Fibroblast of the aortic adventitia (primary cell): Measurements from ENCODE around the gene GGPS1. TPM values are rescaled to one million over a fixed set of nuclear protein-coding genes. Genes with fewer than 3 reads are reported as not detected.
A peak's percentile ranks its signal among the peaks of the same experiment; 100 is the strongest.
"Not testable (repeated sequence)": the region's sequence is repeated elsewhere in the genome, so short reads cannot be mapped to it uniquely, and the experiment has no call there.

Source experiments
- DNase-seq: peaks from one replicate; pipeline ENCODE4 v3.0.0-alpha.2; 2010; ENCODE audit warnings: low read depth
- H3K4me3 ChIP-seq: 2 replicates; pipeline ENCODE4 v1.5.1; 2011; ENCODE audit warnings: low read depth, mild to moderate bottlenecking, control low read depth, low read length, moderate library complexity
- total RNA-seq: library from RNA; depleted of rRNA; stranded (reverse); fragments of >200 nt; gene quantifications from 2 replicates; pipeline ENCODE4 v1.2.3, GENCODE V29; 2012; ENCODE audit warnings: low replicate concordance
- TF ChIP-seq, protein P1 (sequence below): IDR thresholded peaks from 2 replicates; pipeline ENCODE4 v1.5.1; 2011; ENCODE audit warnings: mild to moderate bottlenecking, low read length, control low read depth, inconsistent platforms; ENCODE audit not compliant: insufficient read depth

GGPS1 gene
- total RNA-seq: 27.7 and 41.8 TPM in 2 replicates

DNA sequence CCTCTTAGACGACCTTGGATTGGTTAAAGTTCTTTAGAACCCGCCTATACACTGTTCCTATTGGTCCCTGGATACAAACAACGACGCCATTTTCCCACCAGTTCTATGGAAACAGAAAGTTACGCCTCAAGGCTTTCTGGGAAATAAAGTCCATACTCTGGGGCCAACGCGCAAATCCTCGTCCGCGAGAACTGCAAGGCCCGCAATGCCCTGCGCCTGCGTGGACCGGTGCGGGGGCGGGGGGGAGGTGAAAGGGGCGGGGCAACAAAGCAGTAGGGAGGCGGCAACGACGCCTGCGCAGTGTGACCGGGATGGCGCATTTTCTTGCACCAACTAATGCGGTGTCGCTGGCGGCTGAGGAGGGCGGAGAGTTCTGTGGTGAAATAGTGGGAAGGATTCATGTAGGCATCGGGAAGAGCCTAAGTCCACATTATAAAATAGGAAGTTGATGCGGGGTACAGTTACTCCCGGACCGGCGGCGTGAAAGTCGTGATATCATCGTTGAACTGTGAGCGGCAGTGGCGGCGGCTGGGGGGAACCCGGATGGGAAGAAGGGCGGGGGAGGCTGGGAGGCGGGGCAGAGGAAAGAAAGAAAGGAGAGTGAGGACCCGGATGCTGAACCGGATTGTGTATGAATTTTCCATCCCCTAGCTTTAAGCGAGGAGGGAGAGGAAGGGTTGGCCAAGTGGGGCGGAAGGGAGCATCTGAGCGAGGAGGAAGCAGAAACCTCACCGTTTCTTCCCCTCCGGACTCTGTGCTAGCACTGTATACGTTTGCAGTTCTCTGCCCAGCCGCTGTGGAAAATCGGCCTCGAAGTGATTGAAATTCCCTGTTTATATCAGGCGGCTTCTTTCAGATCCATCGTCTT lies at the start of gene GGPS1:
TSS of gene GGPS1 (plus strand) at position 300 of the 868 bp plus-strand sequence. CDS start 6,695 bp downstream, outside the sequence.
- peak; percentile 100 for DNase-seq
- H3K4me3 ChIP-seq: peak within 1 kb of the TSS; percentile 91
- TF ChIP-seq, protein P1, sequence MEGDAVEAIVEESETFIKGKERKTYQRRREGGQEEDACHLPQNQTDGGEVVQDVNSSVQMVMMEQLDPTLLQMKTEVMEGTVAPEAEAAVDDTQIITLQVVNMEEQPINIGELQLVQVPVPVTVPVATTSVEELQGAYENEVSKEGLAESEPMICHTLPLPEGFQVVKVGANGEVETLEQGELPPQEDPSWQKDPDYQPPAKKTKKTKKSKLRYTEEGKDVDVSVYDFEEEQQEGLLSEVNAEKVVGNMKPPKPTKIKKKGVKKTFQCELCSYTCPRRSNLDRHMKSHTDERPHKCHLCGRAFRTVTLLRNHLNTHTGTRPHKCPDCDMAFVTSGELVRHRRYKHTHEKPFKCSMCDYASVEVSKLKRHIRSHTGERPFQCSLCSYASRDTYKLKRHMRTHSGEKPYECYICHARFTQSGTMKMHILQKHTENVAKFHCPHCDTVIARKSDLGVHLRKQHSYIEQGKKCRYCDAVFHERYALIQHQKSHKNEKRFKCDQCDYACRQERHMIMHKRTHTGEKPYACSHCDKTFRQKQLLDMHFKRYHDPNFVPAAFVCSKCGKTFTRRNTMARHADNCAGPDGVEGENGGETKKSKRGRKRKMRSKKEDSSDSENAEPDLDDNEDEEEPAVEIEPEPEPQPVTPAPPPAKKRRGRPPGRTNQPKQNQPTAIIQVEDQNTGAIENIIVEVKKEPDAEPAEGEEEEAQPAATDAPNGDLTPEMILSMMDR: peak; percentile 26

- TF ChIP-seq, protein P1: no peak
- no peak overlapping the region for H3K4me3 ChIP-seq
- DNase-seq: no peak
Measured at GRCh38 chr1:235278915-235279292, 49.5 kb upstream of the GGPS1 start.

DNA sequence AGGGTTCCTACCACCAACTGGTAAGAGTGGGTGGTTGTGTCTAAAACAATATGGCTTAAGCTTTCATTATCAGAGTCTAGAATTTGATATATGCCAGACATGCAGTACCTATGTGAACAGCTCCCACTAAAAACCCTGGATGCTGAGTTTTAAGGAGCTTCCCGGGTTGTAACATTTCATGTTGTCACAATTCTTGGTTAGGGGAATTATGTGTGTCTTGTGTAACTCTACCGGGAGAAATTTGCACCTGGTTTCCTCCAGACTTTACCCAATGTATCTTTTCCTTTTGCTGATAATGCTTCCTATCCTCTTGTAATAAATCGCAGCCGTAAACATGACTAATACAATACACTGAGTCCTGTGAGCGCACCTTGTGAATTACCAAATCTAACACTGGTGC lies 48.7 kb upstream of the GGPS1 start:
- no peak for DNase-seq
- TF ChIP-seq, protein P1: no peak
- no peak overlapping the region for H3K4me3 ChIP-seq

GRCh38 chr1:235280467-235280866 lies 47.9 kb upstream of the GGPS1 start:
- no peak overlapping the region for H3K4me3 ChIP-seq
- TF ChIP-seq, protein P1: no peak
- DNase-seq: no peak

DNA sequence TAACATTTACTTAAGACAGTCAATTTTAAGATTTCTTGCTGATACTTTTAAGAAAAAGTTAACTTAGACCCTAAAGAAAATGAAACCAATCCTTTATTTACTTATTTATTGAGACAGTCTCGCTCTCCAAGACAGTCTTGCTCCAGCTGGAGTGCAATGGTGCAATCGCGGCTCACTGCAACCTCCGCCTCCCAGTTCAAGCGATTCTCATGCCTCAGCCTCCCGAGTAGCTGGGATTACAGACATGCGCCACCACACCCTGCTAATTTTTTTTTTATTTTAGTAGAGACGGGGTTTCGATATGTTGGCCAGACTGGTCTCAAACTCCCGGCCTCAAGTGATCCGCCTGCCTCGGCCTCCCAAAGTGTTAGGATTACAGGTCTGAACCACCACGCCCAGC lies 44.7 kb upstream of the GGPS1 start:
- not testable (repeated sequence) for H3K4me3 ChIP-seq, DNase-seq

DNA sequence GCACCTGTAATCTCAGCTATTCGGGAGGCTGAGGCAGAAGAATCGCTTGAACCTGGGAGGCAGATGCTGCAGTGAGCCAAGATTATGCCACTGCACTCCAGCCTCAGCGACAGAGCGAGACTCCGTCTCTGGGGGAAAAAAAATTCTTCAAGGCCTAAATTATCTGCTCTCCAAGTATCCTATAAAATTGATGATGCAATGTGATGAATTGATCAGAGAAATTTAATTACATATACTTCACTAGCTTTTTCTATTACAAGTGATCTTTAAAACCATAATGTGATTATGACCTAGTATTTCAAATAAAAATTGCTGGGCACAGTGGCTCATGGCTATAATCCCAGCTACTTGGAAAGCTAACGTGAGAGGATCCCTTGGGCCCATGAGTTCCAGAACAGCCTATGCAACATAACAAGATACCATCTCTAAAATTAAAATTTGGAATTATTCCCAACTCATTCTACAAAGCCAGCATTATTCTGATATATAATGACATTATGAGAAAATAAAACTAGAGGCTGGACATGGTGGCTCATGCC lies 44.1 kb upstream of the GGPS1 start:
- no peak for DNase-seq
- no peak overlapping the region for H3K4me3 ChIP-seq
- TF ChIP-seq, protein P1: no peak

GRCh38 chr1:235286667-235287066 lies 41.7 kb upstream of the GGPS1 start:
- TF ChIP-seq, protein P1: no peak
- H3K4me3 ChIP-seq: no peak overlapping the region
- no peak for DNase-seq
